Effector memory CD4-positive, alpha-beta T cell (primary cell): ENCODE measurements around the gene TMEM135.
"Not testable (repeated sequence)": the region's sequence is repeated elsewhere in the genome, so short reads cannot be mapped to it uniquely, and the experiment has no call there.

Experiments used
- DNase-seq, 3 donors: peaks; one replicate each; pipeline ENCODE4 v3.0.0-alpha.2; 2020
- H3K27ac ChIP-seq: 2 replicates; pipeline ENCODE4 v1.7.0; 2013; ENCODE audit warnings: mild to moderate bottlenecking, low read length, moderate library complexity; ENCODE audit not compliant: insufficient read depth, poor library complexity, severe bottlenecking
- H3K27me3 ChIP-seq: replicated peaks from 2 replicates; pipeline ENCODE4 v1.7.0; 2013; ENCODE audit warnings: mild to moderate bottlenecking, low read length; ENCODE audit not compliant: insufficient read depth, control insufficient read depth, poor library complexity, severe bottlenecking
- H3K36me3 ChIP-seq: 2 replicates; pipeline ENCODE4 v1.7.0; 2013; ENCODE audit warnings: mild to moderate bottlenecking, low read length, moderate library complexity; ENCODE audit not compliant: control insufficient read depth, insufficient read depth
- H3K4me1 ChIP-seq: 2 replicates; pipeline ENCODE4 v1.7.0; 2013; ENCODE audit warnings: low read length, mild to moderate bottlenecking; ENCODE audit not compliant: control insufficient read depth, insufficient read depth, poor library complexity, severe bottlenecking
- H3K4me3 ChIP-seq: 2 replicates; pipeline ENCODE4 v1.7.0; 2013; ENCODE audit warnings: low read length, low read depth, mild to moderate bottlenecking; ENCODE audit not compliant: insufficient read depth, poor library complexity, severe bottlenecking
- H3K9me3 ChIP-seq: 2 replicates; pipeline ENCODE4 v1.7.0; 2013; ENCODE audit warnings: mild to moderate bottlenecking, low read length, moderate library complexity; ENCODE audit not compliant: control insufficient read depth

TMEM135 gene

GRCh38 chr11:87019613-87020271 lies 18.0 kb upstream of the TMEM135 start:
- no peaks in the 10 kb centered on the region for H3K36me3 ChIP-seq
- DNase-seq: no peak
- H3K9me3 ChIP-seq: no peaks in the 10 kb centered on the region
- no peaks in the 10 kb centered on the region for H3K27me3 ChIP-seq
- H3K4me3 ChIP-seq: no peak overlapping the region
- no peak overlapping the region for H3K27ac ChIP-seq
- no peaks in the 10 kb centered on the region for H3K4me1 ChIP-seq

- Histone ChIP-seq H3K4me1 (no peaks in the 10 kb centered on the region), H3K9me3 (no peaks in the 10 kb centered on the region), H3K27me3 (no peaks in the 10 kb centered on the region), H3K36me3 (no peaks in the 10 kb centered on the region), H3K4me3 (no peak overlapping the region), H3K27ac (no peak overlapping the region)
- DNase-seq: no peak
Measured at GRCh38 chr11:87020336-87020735, 17.4 kb upstream of the TMEM135 start.

GRCh38 chr11:87020764-87021365 lies 16.9 kb upstream of the TMEM135 start:
- H3K4me1 ChIP-seq: no peaks in the 10 kb centered on the region
- no peak for DNase-seq
- no peaks in the 10 kb centered on the region for H3K27me3 ChIP-seq
- no peaks in the 10 kb centered on the region for H3K36me3 ChIP-seq
- H3K9me3 ChIP-seq: no peaks in the 10 kb centered on the region
- H3K27ac ChIP-seq: no peak overlapping the region
- H3K4me3 ChIP-seq: no peak overlapping the region

- no peak for DNase-seq
- no peaks in the 10 kb centered on the region for H3K27me3 ChIP-seq
- H3K4me3 ChIP-seq: no peak overlapping the region
- no peaks in the 10 kb centered on the region for H3K9me3 ChIP-seq
- H3K4me1 ChIP-seq: no peaks in the 10 kb centered on the region
- no peaks in the 10 kb centered on the region for H3K36me3 ChIP-seq
- no peak overlapping the region for H3K27ac ChIP-seq
Measured at GRCh38 chr11:87022254-87022653, 15.5 kb upstream of the TMEM135 start.

GRCh38 chr11:87022738-87023137 lies 15.0 kb upstream of the TMEM135 start:
- H3K4me1 ChIP-seq: no peaks in the 10 kb centered on the region
- no peak overlapping the region for H3K4me3 ChIP-seq
- DNase-seq: no peak
- H3K9me3 ChIP-seq: no peaks in the 10 kb centered on the region
- no peaks in the 10 kb centered on the region for H3K36me3 ChIP-seq
- no peaks in the 10 kb centered on the region for H3K27me3 ChIP-seq
- no peak overlapping the region for H3K27ac ChIP-seq

GRCh38 chr11:87026415-87026814 lies 11.3 kb upstream of the TMEM135 start:
- H3K36me3 ChIP-seq, H3K4me3 ChIP-seq, H3K4me1 ChIP-seq, H3K27me3 ChIP-seq, DNase-seq, H3K9me3 ChIP-seq, H3K27ac ChIP-seq: not testable (repeated sequence)

- Histone ChIP-seq H3K36me3 (no peaks in the 10 kb centered on the region), H3K27me3 (no peaks in the 10 kb centered on the region), H3K4me1 (no peaks in the 10 kb centered on the region), H3K27ac (no peak overlapping the region), H3K9me3 (no peaks in the 10 kb centered on the region), H3K4me3 (no peak overlapping the region)
- no peak for DNase-seq
Measured at GRCh38 chr11:87030458-87031054, 7.2 kb upstream of the TMEM135 start.

- Histone ChIP-seq H3K4me3 (no peak overlapping the region), H3K27ac (no peak overlapping the region), H3K4me1 (no peaks in the 10 kb centered on the region), H3K9me3 (no peaks in the 10 kb centered on the region), H3K36me3 (no peaks in the 10 kb centered on the region), H3K27me3 (no peaks in the 10 kb centered on the region)
- no peak for DNase-seq
Measured at GRCh38 chr11:87031433-87032170, 6.1 kb upstream of the TMEM135 start.

- Histone ChIP-seq H3K9me3 (no peaks in the 10 kb centered on the region), H3K36me3 (no peaks in the 10 kb centered on the region), H3K4me1 (peaks cover 2% of the 10 kb centered on the region), H3K4me3 (no peak overlapping the region), H3K27me3 (no peaks in the 10 kb centered on the region), H3K27ac (no peak overlapping the region)
- no peak for DNase-seq
Measured at GRCh38 chr11:87033561-87033960, 4.2 kb upstream of the TMEM135 start.
